K562 (cell line): Measurements from ENCODE around the gene GGT6. TPM values are rescaled to one million over a fixed set of nuclear protein-coding genes. Genes with fewer than 3 reads are reported as not detected.

ENCODE experiments used
- ATAC-seq: fragments of 200-7000 bp; cut with Tn5 transposase; 3 replicates; pipeline ENCODE4 v1.9.1; 2020; ENCODE audit warnings: moderate library complexity
- BruUV-seq: library from RNA; stranded (reverse); fragments of 400-500 nt; replicated peaks from 2 replicates; lab custom pipeline; 2021; lab: Mats Ljungman, UMichigan
- CTCF ChIA-PET: fragments of 300-600 bp; formaldehyde crosslinking; extraction: SDS; loops from one replicate; lab custom pipeline; 2021; ENCODE audit warnings: low intra/inter-chr PET ratio; lab: Yijun Ruan, JAX
- POLR2A ChIA-PET: fragments of 300-600, 350-650 bp; sonication (Branson Sonifier 250); formaldehyde crosslinking; extraction: SDS; loops from one replicate; lab custom pipeline; 2021; ENCODE audit warnings: antibody characterized with exemption, inconsistent platforms; lab: Yijun Ruan, JAX
- DNase-seq, 4 experiments: peaks; one replicate each; pipeline versions ENCODE4 v3.0.0 to v3.0.0-alpha.2; 2011 to 2018; ENCODE audit warnings: low spot score in 3 of 4, mixed read lengths in 3 of 4; ENCODE audit errors: extremely low read depth in 1 of 4
- FAIRE-seq: peaks from 2 replicates; lab custom pipeline; 2011; peaks lifted over from hg19 to GRCh38; lab: Jason Lieb, UNC
- H2AFZ ChIP-seq: 2 replicates; pipeline ENCODE4 v1.6.0; 2011; ENCODE audit warnings: low read depth, low read length, control low read depth, inconsistent platforms
- H3K27ac ChIP-seq: fragments of 200-600 bp; 3 replicates; pipeline ENCODE4 v1.8.0; 2011; ENCODE audit warnings: low read depth, mild to moderate bottlenecking, control low read depth, inconsistent platforms, low read length, moderate library complexity, mixed read lengths; ENCODE audit errors: extremely low read depth
- H3K27me3 ChIP-seq, 2 experiments: fragments of 300-600 bp in 1 of 2; 2 replicates in 1 of 2; 3 replicates in 1 of 2; pipeline versions ENCODE4 v1.6.0 to v1.8.0; 2011; ENCODE audit warnings: inconsistent platforms in 2 of 2, low read length in 2 of 2, mild to moderate bottlenecking in 1 of 2, mixed read lengths in 1 of 2, moderate library complexity in 1 of 2; ENCODE audit not compliant: control insufficient read depth in 2 of 2, insufficient read depth in 2 of 2
- H3K36me3 ChIP-seq: fragments of 300-600 bp; 3 replicates; pipeline ENCODE4 v1.8.0; 2011; ENCODE audit warnings: mild to moderate bottlenecking, low read length, inconsistent platforms; ENCODE audit not compliant: control insufficient read depth, insufficient read depth
- H3K4me1 ChIP-seq, 2 experiments: fragments of 200-600 bp in 1 of 2; replicated peaks in 1 of 2; 2 replicates in 1 of 2; 3 replicates in 1 of 2; pipeline versions ENCODE4 v1.5.1 to v1.8.0; 2011; ENCODE audit warnings: inconsistent platforms in 2 of 2, low read length in 2 of 2, mild to moderate bottlenecking in 1 of 2, mixed read lengths in 1 of 2, moderate library complexity in 1 of 2; ENCODE audit not compliant: control insufficient read depth in 2 of 2, insufficient read depth in 2 of 2
- H3K4me2 ChIP-seq: 2 replicates; pipeline ENCODE4 v1.6.1; 2011; ENCODE audit warnings: low read length, control low read depth, inconsistent platforms, mixed read lengths; ENCODE audit not compliant: insufficient read depth
- H3K4me3 ChIP-seq: fragments of 200-600 bp; sonication (generic), shearing (Covaris generic); 2 replicates; pipeline ENCODE4 v1.5.1; 2016; ENCODE audit warnings: control low read depth, inconsistent platforms
- H3K79me2 ChIP-seq: fragments of 200-600 bp; 3 replicates; pipeline ENCODE4 v1.8.0; 2011; ENCODE audit warnings: low read length, inconsistent platforms; ENCODE audit not compliant: control insufficient read depth, insufficient read depth
- H3K9ac ChIP-seq, 2 experiments: 2 replicates each; pipeline versions ENCODE4 v1.6.0 to v1.6.1; 2011; ENCODE audit warnings: low read depth in 2 of 2, low read length in 2 of 2, control low read depth in 1 of 2, inconsistent platforms in 1 of 2, mild to moderate bottlenecking in 1 of 2, mixed read lengths in 1 of 2; ENCODE audit not compliant: insufficient read depth in 1 of 2
- H3K9me1 ChIP-seq: one replicate; pipeline ENCODE4 v1.6.0; 2011; ENCODE audit warnings: inconsistent platforms, mild to moderate bottlenecking, low read length, moderate library complexity; ENCODE audit not compliant: control insufficient read depth, insufficient read depth
- H3K9me3 ChIP-seq: replicated peaks from 2 replicates; pipeline ENCODE4 v1.5.1; 2011; ENCODE audit warnings: low read depth, low read length, inconsistent platforms; ENCODE audit not compliant: control insufficient read depth, insufficient read depth
- H4K20me1 ChIP-seq: replicated peaks from 2 replicates; pipeline ENCODE4 v1.6.1; 2011; ENCODE audit warnings: low read length, inconsistent platforms, mixed read lengths; ENCODE audit not compliant: control insufficient read depth, insufficient read depth
- CTBP1 ChIP-seq: fragments of 450-650 bp; IDR thresholded peaks from 2 replicates; pipeline ENCODE4 v1.6.1; 2016; ENCODE audit warnings: borderline replicate concordance
- HMGN3 ChIP-seq: IDR thresholded peaks from 2 replicates; pipeline ENCODE4 v1.6.1; 2011; ENCODE audit warnings: borderline replicate concordance, low read depth, mild to moderate bottlenecking, mixed read lengths, low read length; ENCODE audit not compliant: insufficient read length; ENCODE audit errors: extremely low read depth
- NFIX ChIP-seq: fragments of 250-450 bp; sonication (Bioruptor Pico); IDR thresholded peaks from 2 replicates; pipeline ENCODE4 v1.4.0; 2020; ENCODE audit warnings: low read depth, mild to moderate bottlenecking, moderate library complexity
- SMARCB1 ChIP-seq: IDR thresholded peaks from 2 replicates; pipeline ENCODE4 v1.6.1; 2011; ENCODE audit warnings: improper control_type of control experiment, low read depth; ENCODE audit not compliant: insufficient read length
- ZFP36 ChIP-seq: fragments of 150-350 bp; IDR thresholded peaks from 2 replicates; pipeline ENCODE4 v1.6.1; 2018; ENCODE audit warnings: low read length, low read depth; ENCODE audit not compliant: partially characterized antibody
- WGBS: fragments of 100-300 bp; shearing (Covaris generic); methylation state at CpG from one replicate; pipeline ENCODE4 v1.1.6; 2016; ENCODE audit warnings: low coverage, mixed read lengths; ENCODE audit not compliant: insufficient coverage; ENCODE audit errors: missing lambda C conversion rate; 5-methylcytosine and 5-hydroxymethylcytosine counted together
- in situ Hi-C: fragments of 300-500 bp; cut with MboI; formaldehyde crosslinking; loops from 4 replicates; pipeline ENCODE4 v1.15.0; 2018; ENCODE audit warnings: inconsistent platforms, mixed read lengths
- intact Hi-C: fragments of 100-400 bp; cut with micrococcal nuclease; formaldehyde crosslinking; loops from 2 replicates; pipeline ENCODE4 v1.14.2; 2022
- polyA plus RNA-seq, 8 experiments: library from polyadenylated mRNA; depleted of rRNA in 4 of 8; stranded (reverse) in 5 of 8; unstranded in 3 of 8; fragments of >200 nt; fragmentation: Nextera tagmentation in 2 of 8; fragmentation: Illumina TruSeq in 1 of 8; extraction: Ambion mirVana in 2 of 8; extraction: Trizol in 1 of 8; gene quantifications; 2 replicates each; pipeline versions ENCODE4 v1.2.1 to v1.2.3, GENCODE V29; 2011 to 2014; ENCODE audit warnings: inconsistent platforms in 1 of 8, missing spikeins in 1 of 8
- total RNA-seq, 7 experiments: library from RNA; depleted of rRNA in 6 of 7; stranded (reverse); fragments of >200 nt in 6 of 7; fragmentation: Illumina TruSeq in 2 of 7; extraction: Trizol in 2 of 7; gene quantifications; 2 replicates each; pipeline versions ENCODE4 v1.2.1 to v1.2.3, GENCODE V29; 2011 to 2021; ENCODE audit warnings: low replicate concordance in 1 of 7
- TF ChIP-seq, protein P1 (sequence below): sonication (generic); formaldehyde crosslinking; IDR thresholded peaks from 2 replicates; pipeline ENCODE4 v1.8.1; 2022; ENCODE audit warnings: missing genetic modification reagents
- TF ChIP-seq, protein P2 (sequence below): sonication (generic); formaldehyde crosslinking; IDR thresholded peaks from 2 replicates; pipeline ENCODE4 v1.8.0; 2022; ENCODE audit warnings: mild to moderate bottlenecking, missing genetic modification reagents

GGT6 gene
- total and polyA plus RNA-seq, 9 of the 15 experiments (the other 6 are each of a cell fraction or from before 2014, with no cell fraction given), result 0.09 TPM; not detected in 8

GRCh38 chr17:4586043-4586442 is 25.7 kb upstream of the GGT6 start (continued):
- TF ChIP-seq SMARCB1 (no peak), CTBP1 (no peak)
- TF ChIP-seq, protein P1, sequence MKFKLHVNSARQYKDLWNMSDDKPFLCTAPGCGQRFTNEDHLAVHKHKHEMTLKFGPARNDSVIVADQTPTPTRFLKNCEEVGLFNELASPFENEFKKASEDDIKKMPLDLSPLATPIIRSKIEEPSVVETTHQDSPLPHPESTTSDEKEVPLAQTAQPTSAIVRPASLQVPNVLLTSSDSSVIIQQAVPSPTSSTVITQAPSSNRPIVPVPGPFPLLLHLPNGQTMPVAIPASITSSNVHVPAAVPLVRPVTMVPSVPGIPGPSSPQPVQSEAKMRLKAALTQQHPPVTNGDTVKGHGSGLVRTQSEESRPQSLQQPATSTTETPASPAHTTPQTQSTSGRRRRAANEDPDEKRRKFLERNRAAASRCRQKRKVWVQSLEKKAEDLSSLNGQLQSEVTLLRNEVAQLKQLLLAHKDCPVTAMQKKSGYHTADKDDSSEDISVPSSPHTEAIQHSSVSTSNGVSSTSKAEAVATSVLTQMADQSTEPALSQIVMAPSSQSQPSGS, result no peak

GRCh38 chr17:4585638-4585994 is 25.2 kb upstream of the GGT6 start:
- DNase-seq, result no peak
- Histone ChIP-seq H3K9ac (no peak overlapping the region), H3K9me3 (no peaks in the 10 kb centered on the region), H3K79me2 (no peaks in the 10 kb centered on the region)
- no peak for ATAC-seq
- TF ChIP-seq NFIX (CRISPR knock-in tag) (no peak), ZFP36 (no peak), HMGN3 (no peak)
- TF ChIP-seq, protein P2, sequence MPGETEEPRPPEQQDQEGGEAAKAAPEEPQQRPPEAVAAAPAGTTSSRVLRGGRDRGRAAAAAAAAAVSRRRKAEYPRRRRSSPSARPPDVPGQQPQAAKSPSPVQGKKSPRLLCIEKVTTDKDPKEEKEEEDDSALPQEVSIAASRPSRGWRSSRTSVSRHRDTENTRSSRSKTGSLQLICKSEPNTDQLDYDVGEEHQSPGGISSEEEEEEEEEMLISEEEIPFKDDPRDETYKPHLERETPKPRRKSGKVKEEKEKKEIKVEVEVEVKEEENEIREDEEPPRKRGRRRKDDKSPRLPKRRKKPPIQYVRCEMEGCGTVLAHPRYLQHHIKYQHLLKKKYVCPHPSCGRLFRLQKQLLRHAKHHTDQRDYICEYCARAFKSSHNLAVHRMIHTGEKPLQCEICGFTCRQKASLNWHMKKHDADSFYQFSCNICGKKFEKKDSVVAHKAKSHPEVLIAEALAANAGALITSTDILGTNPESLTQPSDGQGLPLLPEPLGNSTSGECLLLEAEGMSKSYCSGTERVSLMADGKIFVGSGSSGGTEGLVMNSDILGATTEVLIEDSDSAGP (CRISPR knock-in tag), result no peak
- TF ChIP-seq, all 486 proteins: peak for 0
- BruUV-seq, result no TSS peak
- Histone ChIP-seq H3K27ac (no peak overlapping the region), H3K27me3 (peaks cover 6 to 79% of the 10 kb centered on the region in 2 experiments; a peak in 3 of 5 replicates), H3K9me1 (no peaks in the 10 kb centered on the region), H3K36me3 (no peaks in the 10 kb centered on the region), H4K20me1 (peaks cover 3% of the 10 kb centered on the region; the same call in 1 of the 2 replicates), H3K4me2 (no peak overlapping the region), H3K4me3 (no peak overlapping the region), H3K4me1 (peaks cover 6 to 25% of the 10 kb centered on the region in 2 experiments; a peak in 4 of 5 replicates), H2AFZ (no peak overlapping the region)
- in situ Hi-C loops (no loop called here), intact Hi-C loops (no loop called here)
- CTCF ChIA-PET, result no interaction called here
- POLR2A ChIA-PET, result no interaction called here
- FAIRE-seq, result no peak
- WGBS, result 20% methylated on average over 2 of the region's 7 CpGs
